Endothelial cell of umbilical vein (primary cell): Measurements from ENCODE around the gene ITIH5. TPM values are rescaled to one million over a fixed set of nuclear protein-coding genes. Genes with fewer than 3 reads are reported as not detected.

ENCODE experiments used
- BruUV-seq: library from RNA; stranded (reverse); fragments of 400-500 nt; replicated peaks from 2 replicates; lab custom pipeline; 2021; lab: Mats Ljungman, UMichigan
- CTCF ChIA-PET: fragments of 300-600, 350-600 bp; sonication (Branson Sonifier 250); formaldehyde crosslinking; loops from one replicate; lab custom pipeline; 2021; ENCODE audit warnings: antibody characterized with exemption, inconsistent platforms; lab: Charles Lee
- POLR2A ChIA-PET: fragments of 300-600, 350-600 bp; sonication (Branson Sonifier 250); formaldehyde crosslinking; loops from one replicate; lab custom pipeline; 2021; ENCODE audit warnings: antibody characterized with exemption, inconsistent platforms; lab: Charles Lee
- DNase-seq: peaks from one replicate; pipeline ENCODE4 v3.0.0-alpha.2; 2011; ENCODE audit warnings: low read depth, low spot score
- FAIRE-seq: peaks from 2 replicates; lab custom pipeline; 2011; peaks lifted over from hg19 to GRCh38; lab: Jason Lieb, UNC
- H2AFZ ChIP-seq: 2 replicates; pipeline ENCODE4 v1.6.0; 2012; ENCODE audit warnings: low read depth, low read length, control low read depth, inconsistent platforms
- H3K27ac ChIP-seq: 2 replicates; pipeline ENCODE4 v1.5.1; 2011; ENCODE audit warnings: low read depth, mild to moderate bottlenecking, control low read depth, low read length, moderate library complexity; ENCODE audit not compliant: insufficient read depth
- H3K27me3 ChIP-seq, 2 experiments: 2 replicates each; pipeline versions ENCODE4 v1.6.0 to v1.6.1; 2011; ENCODE audit warnings: low read length in 2 of 2, mixed read lengths in 1 of 2; ENCODE audit not compliant: control insufficient read depth in 2 of 2, insufficient read depth in 2 of 2
- H3K36me3 ChIP-seq, 2 experiments: 2 replicates in 1 of 2; 3 replicates in 1 of 2; pipeline ENCODE4 v1.5.1; 2011; ENCODE audit warnings: low read length in 2 of 2, mild to moderate bottlenecking in 1 of 2, moderate library complexity in 1 of 2; ENCODE audit not compliant: control insufficient read depth in 2 of 2, insufficient read depth in 2 of 2; ENCODE audit errors: extremely low read depth in 1 of 2
- H3K4me1 ChIP-seq: 3 replicates; pipeline ENCODE4 v1.5.1; 2011; ENCODE audit warnings: mild to moderate bottlenecking, low read length; ENCODE audit not compliant: control insufficient read depth, insufficient read depth; ENCODE audit errors: extremely low read depth
- H3K4me2 ChIP-seq: 2 replicates; pipeline ENCODE4 v1.6.1; 2011; ENCODE audit warnings: low read length, control low read depth, mixed read lengths; ENCODE audit not compliant: insufficient read depth
- H3K4me3 ChIP-seq, 3 experiments: fragments of 200-600 bp in 1 of 3; sonication (generic), shearing (Covaris generic) in 1 of 3; replicated peaks in 1 of 3; 2 replicates each; pipeline ENCODE4 v1.5.1; 2011 to 2016; ENCODE audit warnings: control low read depth in 3 of 3, low read length in 3 of 3, mild to moderate bottlenecking in 2 of 3, inconsistent platforms in 1 of 3, low read depth in 1 of 3, moderate library complexity in 1 of 3; ENCODE audit not compliant: insufficient read depth in 1 of 3
- H3K79me2 ChIP-seq: 2 replicates; pipeline ENCODE4 v1.6.0; 2012; ENCODE audit warnings: low read length, inconsistent platforms; ENCODE audit not compliant: control insufficient read depth, insufficient read depth
- H3K9ac ChIP-seq: replicated peaks from 2 replicates; pipeline ENCODE3; 2011; ENCODE audit warnings: low read length, control low read depth; ENCODE audit not compliant: insufficient read depth; ENCODE audit errors: extremely low read depth
- H3K9me1 ChIP-seq: replicated peaks from 3 replicates; pipeline ENCODE4 v1.6.0; 2011; ENCODE audit warnings: mild to moderate bottlenecking, low read length; ENCODE audit not compliant: control insufficient read depth, insufficient read depth; ENCODE audit errors: extremely low read depth
- H3K9me3 ChIP-seq: replicated peaks from 2 replicates; pipeline ENCODE4 v1.5.1; 2012; ENCODE audit warnings: low read length, inconsistent platforms; ENCODE audit not compliant: control insufficient read depth, insufficient read depth
- H4K20me1 ChIP-seq: replicated peaks from 2 replicates; pipeline ENCODE3; 2011; ENCODE audit warnings: mild to moderate bottlenecking, low read length; ENCODE audit not compliant: control insufficient read depth, insufficient read depth; ENCODE audit errors: extremely low read depth
- EZH2 ChIP-seq: IDR thresholded peaks from 2 replicates; pipeline ENCODE4 v1.6.1; 2012; ENCODE audit warnings: borderline replicate concordance, low read depth, mild to moderate bottlenecking, moderate library complexity, low read length, inconsistent platforms; ENCODE audit not compliant: severe bottlenecking
- FOS ChIP-seq: IDR thresholded peaks from 2 replicates; pipeline ENCODE4 v1.6.1; 2011; ENCODE audit warnings: mild to moderate bottlenecking, low read length, moderate library complexity, borderline replicate concordance; ENCODE audit not compliant: insufficient read depth
- GATA2 ChIP-seq: IDR thresholded peaks from 2 replicates; pipeline ENCODE4 v1.7.0; 2011; ENCODE audit warnings: low read depth, mild to moderate bottlenecking, moderate library complexity, mixed read lengths, low read length; ENCODE audit not compliant: insufficient read length, insufficient read depth
- JUN ChIP-seq: IDR thresholded peaks from 2 replicates; pipeline ENCODE4 v1.6.1; 2011; ENCODE audit warnings: borderline replicate concordance, low read depth; ENCODE audit not compliant: insufficient read length, insufficient read depth
- MYC ChIP-seq: IDR thresholded peaks from one replicate; pipeline ENCODE4 v1.6.1; 2011; ENCODE audit warnings: mild to moderate bottlenecking, low read depth, low read length
- POLR2A ChIP-seq: IDR thresholded peaks from 2 replicates; pipeline ENCODE4 v1.6.1; 2012; ENCODE audit warnings: low read depth, mild to moderate bottlenecking, control low read depth, low read length
- POLR2AphosphoS5 ChIP-seq: IDR thresholded peaks from 2 replicates; pipeline ENCODE4 v1.6.1; 2012; ENCODE audit warnings: low read depth, mild to moderate bottlenecking, control low read depth, low read length, moderate library complexity; ENCODE audit not compliant: insufficient read depth
- dilution Hi-C: fragments of 300-500 bp; cut with MboI; formaldehyde crosslinking; loops from one replicate; pipeline ENCODE4 v1.15.0; 2019; ENCODE audit warnings: low sequenced_read_pairs; ENCODE audit not compliant: extremely low pct_ligation_motif_present
- intact Hi-C: fragments of 100-400 bp; cut with micrococcal nuclease; formaldehyde crosslinking; loops from one replicate; pipeline ENCODE4 v1.10.0; 2022
- polyA plus RNA-seq, 4 experiments: library from polyadenylated mRNA; depleted of rRNA in 3 of 4; stranded (reverse) in 3 of 4; unstranded in 1 of 4; fragments of >200 nt; gene quantifications; 2 replicates each; pipeline versions ENCODE4 v1.2.1 to v1.2.3, GENCODE V29; 2011 to 2012; ENCODE audit warnings: missing spikeins in 1 of 4
- total RNA-seq: library from RNA; stranded (reverse); gene quantifications from 2 replicates; pipeline ENCODE4 v1.2.3, GENCODE V29; 2021
- TF ChIP-seq, protein P1 (sequence below), 2 donors: IDR thresholded peaks; 1 replicate in 1 of 2; 2 replicates in 1 of 2; pipeline ENCODE4 v1.5.1; 2011; ENCODE audit warnings: low read length in 2 of 2, mild to moderate bottlenecking in 2 of 2, moderate library complexity in 2 of 2, control low read depth in 1 of 2, inconsistent platforms in 1 of 2, low read depth in 1 of 2; ENCODE audit not compliant: insufficient read depth in 1 of 2; ENCODE audit errors: extremely low read depth in 1 of 2
- TF ChIP-seq, protein P2 (sequence below): IDR thresholded peaks from 2 replicates; pipeline ENCODE4 v1.6.1; 2011; ENCODE audit not compliant: insufficient read depth, insufficient read length

ITIH5 gene
- total and polyA plus RNA-seq, 2 donors (not counting 3 experiments of a cell fraction or from before 2014, with no cell fraction given): not detected

DNA sequence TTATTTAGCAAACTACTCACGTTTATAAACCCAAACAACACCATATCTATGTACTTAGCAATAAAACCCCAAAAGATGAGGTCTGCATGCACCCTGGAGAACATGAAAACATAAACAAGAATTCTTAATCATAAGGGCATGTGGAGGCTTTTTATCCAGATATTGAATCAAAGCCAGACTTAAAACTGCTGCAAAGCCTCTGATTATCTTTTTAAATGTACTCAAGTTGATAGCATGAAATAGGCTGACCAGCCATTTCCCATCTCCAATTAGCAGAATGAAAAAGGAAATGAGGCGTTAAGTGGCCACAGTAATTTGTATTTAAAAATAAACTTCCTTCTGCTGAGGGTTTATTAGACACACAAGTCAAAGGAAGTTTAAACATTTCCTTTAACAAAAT lies 48.3 kb downstream of the ITIH5 start:
- no peak overlapping the region for H2AFZ ChIP-seq
- H3K9me3 ChIP-seq: no peaks in the 10 kb centered on the region
- H3K4me3 ChIP-seq: no peak overlapping the region
- no peak for TF ChIP-seq GATA2
- TF ChIP-seq, protein P1, sequence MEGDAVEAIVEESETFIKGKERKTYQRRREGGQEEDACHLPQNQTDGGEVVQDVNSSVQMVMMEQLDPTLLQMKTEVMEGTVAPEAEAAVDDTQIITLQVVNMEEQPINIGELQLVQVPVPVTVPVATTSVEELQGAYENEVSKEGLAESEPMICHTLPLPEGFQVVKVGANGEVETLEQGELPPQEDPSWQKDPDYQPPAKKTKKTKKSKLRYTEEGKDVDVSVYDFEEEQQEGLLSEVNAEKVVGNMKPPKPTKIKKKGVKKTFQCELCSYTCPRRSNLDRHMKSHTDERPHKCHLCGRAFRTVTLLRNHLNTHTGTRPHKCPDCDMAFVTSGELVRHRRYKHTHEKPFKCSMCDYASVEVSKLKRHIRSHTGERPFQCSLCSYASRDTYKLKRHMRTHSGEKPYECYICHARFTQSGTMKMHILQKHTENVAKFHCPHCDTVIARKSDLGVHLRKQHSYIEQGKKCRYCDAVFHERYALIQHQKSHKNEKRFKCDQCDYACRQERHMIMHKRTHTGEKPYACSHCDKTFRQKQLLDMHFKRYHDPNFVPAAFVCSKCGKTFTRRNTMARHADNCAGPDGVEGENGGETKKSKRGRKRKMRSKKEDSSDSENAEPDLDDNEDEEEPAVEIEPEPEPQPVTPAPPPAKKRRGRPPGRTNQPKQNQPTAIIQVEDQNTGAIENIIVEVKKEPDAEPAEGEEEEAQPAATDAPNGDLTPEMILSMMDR (IDR thresholded peaks at IDR 0.05; ENCODE audit: extremely low read depth in 1 of 2, insufficient read depth in 1 of 2, low read depth in 1 of 2, low read length in 2 of 2): no peak
- no peak for TF ChIP-seq JUN
- no peak for TF ChIP-seq EZH2
- TF ChIP-seq POLR2AphosphoS5: no peak
- TF ChIP-seq MYC: no peak
- TF ChIP-seq POLR2A: no peak
- no peak for TF ChIP-seq FOS
- TF ChIP-seq, protein P2, sequence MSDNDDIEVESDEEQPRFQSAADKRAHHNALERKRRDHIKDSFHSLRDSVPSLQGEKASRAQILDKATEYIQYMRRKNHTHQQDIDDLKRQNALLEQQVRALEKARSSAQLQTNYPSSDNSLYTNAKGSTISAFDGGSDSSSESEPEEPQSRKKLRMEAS: no peak
- no TSS peak for BruUV-seq
- no peaks in the 10 kb centered on the region for H4K20me1 ChIP-seq
- POLR2A ChIA-PET: no interaction called here
- no peaks in the 10 kb centered on the region for H3K79me2 ChIP-seq
- no peak for DNase-seq
- no peaks in the 10 kb centered on the region for H3K4me1 ChIP-seq
- dilution Hi-C loops (no loop called here), intact Hi-C loops (no loop called here)
- no peaks in the 10 kb centered on the region for H3K9me1 ChIP-seq
- FAIRE-seq: no peak
- no peak overlapping the region for H3K27ac ChIP-seq
- H3K27me3 ChIP-seq: no peaks in the 10 kb centered on the region
- H3K9ac ChIP-seq: no peak overlapping the region
- no peaks in the 10 kb centered on the region for H3K36me3 ChIP-seq
- CTCF ChIA-PET: no interaction called here
- no peak overlapping the region for H3K4me2 ChIP-seq
